Bone marrow (tissue), 2 donors: ENCODE results near the gene BOK.
"Not testable (repeated sequence)": the region's sequence is repeated elsewhere in the genome, so short reads cannot be mapped to it uniquely, and the experiment has no call there.

ENCODE experiments used
- DNase-seq, 2 donors: peaks; one replicate each; lab custom pipeline; 2025; lab: John Stamatoyannopoulos, UW

The BOK gene

GRCh38 chr2:241558532-241559322 is at the start of gene BOK:
TSS of gene BOK (plus strand) at chr2:241558745. CDS start at chr2:241559484, 739 bp downstream.
- no peak for DNase-seq

- DNase-seq: no peak
These were observed 49.3 kb upstream of the BOK start for GRCh38 chr2:241509155-241509784.

- no peak for DNase-seq
These were observed 47.3 kb upstream of the BOK start for GRCh38 chr2:241511091-241511741.

- no peak for DNase-seq
These were observed 44.0 kb upstream of the BOK start for GRCh38 chr2:241514553-241514952.

- DNase-seq: no peak
These were observed 43.4 kb upstream of the BOK start for GRCh38 chr2:241514986-241515737.

GRCh38 chr2:241516520-241516965 is 42.0 kb upstream of the BOK start:
- DNase-seq: no peak

- no peak for DNase-seq
These were observed 41.2 kb upstream of the BOK start for GRCh38 chr2:241517297-241517696.

- no peak for DNase-seq
These were observed 38.9 kb upstream of the BOK start for GRCh38 chr2:241519669-241520068.

- no peak for DNase-seq
These were observed 36.1 kb upstream of the BOK start for GRCh38 chr2:241522477-241522876.

GRCh38 chr2:241525818-241526780 is 32.4 kb upstream of the BOK start:
- not testable (repeated sequence) for DNase-seq

GRCh38 chr2:241530571-241530970 is 28.0 kb upstream of the BOK start:
- DNase-seq: no peak

- no peak for DNase-seq
These were observed 27.3 kb upstream of the BOK start for GRCh38 chr2:241531161-241531722.

GRCh38 chr2:241532168-241532567 is 26.4 kb upstream of the BOK start:
- DNase-seq: no peak

- no peak for DNase-seq
These were observed 25.6 kb upstream of the BOK start for GRCh38 chr2:241532733-241533601.

- no peak for DNase-seq
These were observed 24.3 kb upstream of the BOK start for GRCh38 chr2:241534293-241534692.

- DNase-seq: no peak
These were observed 23.7 kb upstream of the BOK start for GRCh38 chr2:241534701-241535375.

GRCh38 chr2:241535871-241536655 is 22.5 kb upstream of the BOK start:
- no peak for DNase-seq
